Stimulated activated memory B cell treated with anti-CD40 and anti-IgM and Interleukin-4, amounts not matched to agents 10 μg/mL and 1 μg/mL and 100 μg/mL, for 72 hours (primary cell): ENCODE data around the gene INPP5K.
"Not testable (repeated sequence)": the region's sequence is repeated elsewhere in the genome, so short reads cannot be mapped to it uniquely, and the experiment has no call there.

Source experiments
- ATAC-seq: fragments of 150-1000 bp; cut with Tn5 transposase; 2 replicates; pipeline ENCODE4 v1.10.0; 2021
- H3K27ac Mint-ChIP-seq: one replicate; pipeline ENCODE4 v1.8.0; 2022; ENCODE audit warnings: mild to moderate bottlenecking, mixed read lengths
- H3K27me3 Mint-ChIP-seq: one replicate; pipeline ENCODE4 v1.8.0; 2022; ENCODE audit warnings: mixed read lengths
- H3K36me3 Mint-ChIP-seq: one replicate; pipeline ENCODE4 v1.8.0; 2022; ENCODE audit warnings: mixed read lengths
- H3K4me1 Mint-ChIP-seq: one replicate; pipeline ENCODE4 v1.8.0; 2022; ENCODE audit warnings: mixed read lengths
- H3K4me3 Mint-ChIP-seq: one replicate; pipeline ENCODE4 v1.8.0; 2022; ENCODE audit warnings: mild to moderate bottlenecking, moderate library complexity, mixed read lengths
- H3K9me3 Mint-ChIP-seq: one replicate; pipeline ENCODE4 v1.8.0; 2022; ENCODE audit warnings: mixed read lengths

The INPP5K gene

GRCh38 chr17:1455291-1455796, 61.1 kb downstream of the INPP5K start:
- H3K27ac Mint-ChIP-seq: peak overlapping the region; percentile 87
- peak overlapping the region; percentile 89 for H3K4me3 Mint-ChIP-seq
- H3K36me3 Mint-ChIP-seq: peaks cover 12% of the 10 kb centered on the region
- no peaks in the 10 kb centered on the region for H3K9me3 Mint-ChIP-seq
- H3K4me1 Mint-ChIP-seq: peaks cover 58% of the 10 kb centered on the region
- peak; percentile 70 for ATAC-seq
- no peaks in the 10 kb centered on the region for H3K27me3 Mint-ChIP-seq

GRCh38 chr17:1454541-1454940, 61.9 kb downstream of the INPP5K start:
- peak overlapping the region; percentile 87 for H3K27ac Mint-ChIP-seq
- no peak for ATAC-seq
- no peaks in the 10 kb centered on the region for H3K27me3 Mint-ChIP-seq
- H3K36me3 Mint-ChIP-seq: peaks cover 14% of the 10 kb centered on the region
- no peaks in the 10 kb centered on the region for H3K9me3 Mint-ChIP-seq
- peak overlapping the region; percentile 89 for H3K4me3 Mint-ChIP-seq
- peaks cover 56% of the 10 kb centered on the region for H3K4me1 Mint-ChIP-seq

- H3K4me3 Mint-ChIP-seq: peak overlapping the region; percentile 31
- peaks cover 64% of the 10 kb centered on the region for H3K4me1 Mint-ChIP-seq
- H3K36me3 Mint-ChIP-seq: peaks cover 22% of the 10 kb centered on the region
- not testable (repeated sequence) for H3K27ac Mint-ChIP-seq, H3K27me3 Mint-ChIP-seq, H3K9me3 Mint-ChIP-seq, ATAC-seq
These were observed 62.7 kb downstream of the INPP5K start for GRCh38 chr17:1453694-1454093.

- Mint-ChIP-seq H3K27ac (no peak overlapping the region), H3K4me3 (no peak overlapping the region), H3K9me3 (no peaks in the 10 kb centered on the region), H3K36me3 (peaks cover 23% of the 10 kb centered on the region), H3K4me1 (peaks cover 65% of the 10 kb centered on the region), H3K27me3 (no peaks in the 10 kb centered on the region)
- ATAC-seq: no peak
These were observed 63.6 kb downstream of the INPP5K start for GRCh38 chr17:1452836-1453235.

- H3K4me3 Mint-ChIP-seq, H3K27ac Mint-ChIP-seq, H3K27me3 Mint-ChIP-seq, ATAC-seq, H3K9me3 Mint-ChIP-seq: not testable (repeated sequence)
- H3K4me1 Mint-ChIP-seq: peaks cover 64% of the 10 kb centered on the region
- peaks cover 23% of the 10 kb centered on the region for H3K36me3 Mint-ChIP-seq
These were observed 66.2 kb downstream of the INPP5K start for GRCh38 chr17:1450261-1450660.

GRCh38 chr17:1449412-1449967, 66.9 kb downstream of the INPP5K start:
- no peaks in the 10 kb centered on the region for H3K27me3 Mint-ChIP-seq
- no peak overlapping the region for H3K4me3 Mint-ChIP-seq
- no peaks in the 10 kb centered on the region for H3K9me3 Mint-ChIP-seq
- no peak for ATAC-seq
- H3K36me3 Mint-ChIP-seq: peaks cover 23% of the 10 kb centered on the region
- no peak overlapping the region for H3K27ac Mint-ChIP-seq
- H3K4me1 Mint-ChIP-seq: peaks cover 60% of the 10 kb centered on the region

GRCh38 chr17:1447052-1447451, 69.4 kb downstream of the INPP5K start:
- no peak overlapping the region for H3K27ac Mint-ChIP-seq
- H3K27me3 Mint-ChIP-seq: no peaks in the 10 kb centered on the region
- H3K36me3 Mint-ChIP-seq: peaks cover 13% of the 10 kb centered on the region
- H3K4me3 Mint-ChIP-seq: no peak overlapping the region
- ATAC-seq: no peak
- H3K4me1 Mint-ChIP-seq: peaks cover 37% of the 10 kb centered on the region
- no peaks in the 10 kb centered on the region for H3K9me3 Mint-ChIP-seq

- no peak overlapping the region for H3K4me3 Mint-ChIP-seq
- H3K36me3 Mint-ChIP-seq: peaks cover 11% of the 10 kb centered on the region
- no peaks in the 10 kb centered on the region for H3K9me3 Mint-ChIP-seq
- no peak for ATAC-seq
- H3K27ac Mint-ChIP-seq: no peak overlapping the region
- H3K27me3 Mint-ChIP-seq: no peaks in the 10 kb centered on the region
- peaks cover 30% of the 10 kb centered on the region for H3K4me1 Mint-ChIP-seq
These were observed 70.2 kb downstream of the INPP5K start for GRCh38 chr17:1446201-1446600.

GRCh38 chr17:1445695-1446094, 70.7 kb downstream of the INPP5K start:
- peaks cover 30% of the 10 kb centered on the region for H3K4me1 Mint-ChIP-seq
- H3K27me3 Mint-ChIP-seq, H3K4me3 Mint-ChIP-seq, H3K9me3 Mint-ChIP-seq, H3K27ac Mint-ChIP-seq, ATAC-seq: not testable (repeated sequence)
- H3K36me3 Mint-ChIP-seq: peaks cover 11% of the 10 kb centered on the region
